SK-N-SH (cell line): ENCODE data around the gene DAB2IP. TPM values are rescaled to one million over a fixed set of nuclear protein-coding genes. Genes with fewer than 3 reads are reported as not detected.

Experiments used
- CTCF ChIA-PET: fragments of 300-600, 350-600 bp; formaldehyde crosslinking; extraction: SDS; loops from one replicate; lab custom pipeline; 2021; lab: Yijun Ruan, JAX
- POLR2A ChIA-PET: fragments of 350-600 bp; sonication (Branson Sonifier 250); formaldehyde crosslinking; extraction: SDS; loops from one replicate; lab custom pipeline; 2020; ENCODE audit warnings: antibody characterized with exemption, inconsistent platforms; lab: Yijun Ruan, JAX
- DNase-seq: peaks from one replicate; pipeline ENCODE4 v3.0.0; 2012
- H2AFZ ChIP-seq: fragments of 200-600 bp; sonication (generic); 2 replicates; pipeline ENCODE4 v1.8.1; 2016; ENCODE audit warnings: antibody characterized with exemption, mild to moderate bottlenecking, low read depth
- H3F3A ChIP-seq: fragments of 200-600 bp; sonication (generic); replicated peaks from 2 replicates; pipeline ENCODE3; 2016; ENCODE audit warnings: antibody characterized with exemption, mild to moderate bottlenecking; ENCODE audit not compliant: insufficient read depth
- H3K27ac ChIP-seq, 2 experiments: fragments of 200-500 bp in 1 of 2; fragments of 200-600 bp in 1 of 2; sonication (Bioruptor generic) in 1 of 2; sonication (generic), shearing (Covaris generic) in 1 of 2; 2 replicates each; pipeline versions ENCODE4 v1.5.1 to v1.6.1; 2014 to 2016; ENCODE audit warnings: low read depth in 2 of 2, inconsistent platforms in 1 of 2, low read length in 1 of 2, mild to moderate bottlenecking in 1 of 2, mixed read lengths in 1 of 2
- H3K27me3 ChIP-seq: fragments of 200-600 bp; sonication (generic), shearing (Covaris generic); 2 replicates; pipeline ENCODE4 v1.6.1; 2016; ENCODE audit warnings: mixed run types; ENCODE audit not compliant: insufficient read depth
- H3K36me3 ChIP-seq, 2 experiments: fragments of 200-500 bp in 1 of 2; fragments of 200-600 bp in 1 of 2; sonication (Bioruptor generic) in 1 of 2; sonication (generic) in 1 of 2; replicated peaks in 1 of 2; 2 replicates each; pipeline versions ENCODE3 to v1.5.1; 2014 to 2016; ENCODE audit warnings: low read length in 1 of 2, mild to moderate bottlenecking in 1 of 2; ENCODE audit not compliant: insufficient read depth in 2 of 2, control insufficient read depth in 1 of 2
- H3K4me1 ChIP-seq, 2 experiments: fragments of 200-500 bp in 1 of 2; fragments of 200-600 bp in 1 of 2; sonication (Bioruptor generic) in 1 of 2; sonication (generic), shearing (Covaris generic) in 1 of 2; 2 replicates each; pipeline versions ENCODE4 v1.5.1 to v1.6.1; 2014 to 2016; ENCODE audit warnings: low read depth in 1 of 2, low read length in 1 of 2, mixed run types in 1 of 2; ENCODE audit not compliant: insufficient read depth in 2 of 2, control insufficient read depth in 1 of 2
- H3K4me2 ChIP-seq: fragments of 200-600 bp; sonication (generic), shearing (Covaris generic); 2 replicates; pipeline ENCODE4 v1.6.1; 2017; ENCODE audit warnings: mixed run types
- H3K4me3 ChIP-seq, 2 experiments: fragments of 200-500 bp in 1 of 2; fragments of 200-600 bp in 1 of 2; sonication (Bioruptor generic) in 1 of 2; sonication (generic), shearing (Covaris generic) in 1 of 2; 2 replicates each; pipeline versions ENCODE4 v1.5.1 to v1.8.1; 2014 to 2016; ENCODE audit warnings: low read depth in 2 of 2, inconsistent platforms in 1 of 2, low read length in 1 of 2, mild to moderate bottlenecking in 1 of 2, mixed read lengths in 1 of 2, moderate library complexity in 1 of 2
- H3K79me2 ChIP-seq: fragments of 200-600 bp; sonication (generic); 2 replicates; pipeline ENCODE4 v1.8.1; 2017; ENCODE audit warnings: mild to moderate bottlenecking; ENCODE audit not compliant: insufficient read depth
- H3K9ac ChIP-seq: fragments of 200-600 bp; sonication (generic); 2 replicates; pipeline ENCODE4 v1.6.1; 2017; ENCODE audit warnings: mixed run types
- H3K9me2 ChIP-seq: fragments of 200-600 bp; sonication (generic); 2 replicates; pipeline ENCODE4 v1.6.1; 2017; ENCODE audit warnings: mixed run types
- H3K9me3 ChIP-seq: fragments of 200-600 bp; sonication (generic); 2 replicates; pipeline ENCODE4 v1.6.1; 2017; ENCODE audit warnings: mixed run types, mild to moderate bottlenecking, moderate library complexity
- H4K20me1 ChIP-seq: fragments of 200-600 bp; sonication (generic); 2 replicates; pipeline ENCODE4 v1.6.1; 2017; ENCODE audit warnings: mild to moderate bottlenecking, mixed run types; ENCODE audit not compliant: insufficient read depth
- ELF1 ChIP-seq: IDR thresholded peaks from 2 replicates; pipeline ENCODE4 v1.4.0; 2012
- EP300 ChIP-seq, 2 experiments: IDR thresholded peaks; 2 replicates each; pipeline versions ENCODE4 v1.4.0 to v1.6.1; 2012; ENCODE audit warnings: borderline replicate concordance in 1 of 2, low read depth in 1 of 2, low read length in 1 of 2
- FOSL2 ChIP-seq: IDR thresholded peaks from 2 replicates; pipeline ENCODE4 v1.4.0; 2012; ENCODE audit warnings: low read depth, mild to moderate bottlenecking, moderate library complexity, borderline replicate concordance
- FOXJ3 ChIP-seq: sonication (generic); formaldehyde crosslinking; IDR thresholded peaks from 2 replicates; pipeline ENCODE4 v1.5.1; 2020; ENCODE audit warnings: mild to moderate bottlenecking, missing genetic modification reagents
- GATA2 ChIP-seq: sonication (generic); formaldehyde crosslinking; IDR thresholded peaks from 2 replicates; pipeline ENCODE4 v1.5.0; 2020; ENCODE audit warnings: mild to moderate bottlenecking, missing genetic modification reagents
- MXI1 ChIP-seq: IDR thresholded peaks from 2 replicates; pipeline ENCODE4 v1.6.1; 2012; ENCODE audit warnings: mild to moderate bottlenecking, low read depth, low read length, improper control_type of control experiment
- NRF1 ChIP-seq: IDR thresholded peaks from 2 replicates; pipeline ENCODE4 v1.6.1; 2012; ENCODE audit warnings: low read depth, mild to moderate bottlenecking, low read length
- RAD21 ChIP-seq: IDR thresholded peaks from 2 replicates; pipeline ENCODE4 v1.6.1; 2012; ENCODE audit warnings: mild to moderate bottlenecking, low read length
- RCOR1 ChIP-seq: fragments of 150-350 bp; IDR thresholded peaks from 2 replicates; pipeline ENCODE4 v1.6.1; 2017; ENCODE audit warnings: antibody characterized with exemption, low read length
- RFX5 ChIP-seq: IDR thresholded peaks from 2 replicates; pipeline ENCODE4 v1.6.1; 2012; ENCODE audit warnings: mild to moderate bottlenecking, improper control_type of control experiment, low read length
- TEAD4 ChIP-seq: IDR thresholded peaks from 2 replicates; pipeline ENCODE4 v1.4.0; 2012; ENCODE audit warnings: mild to moderate bottlenecking, borderline replicate concordance; ENCODE audit not compliant: insufficient read depth
- YY1 ChIP-seq: IDR thresholded peaks from 2 replicates; pipeline ENCODE4 v1.4.0; 2012; ENCODE audit warnings: low read depth, mild to moderate bottlenecking
- WGBS: methylation state at CpG from one replicate; pipeline ENCODE4 v1.1.6; 2017; ENCODE audit warnings: low lambda C conversion rate; 5-methylcytosine and 5-hydroxymethylcytosine counted together
- polyA plus RNA-seq, 3 experiments: library from polyadenylated mRNA; depleted of rRNA; stranded (reverse); fragments of >200 nt; gene quantifications; 2 replicates each; pipeline ENCODE4 v1.2.3, GENCODE V29; 2012
- TF ChIP-seq, protein P1 (sequence below): IDR thresholded peaks from 2 replicates; pipeline ENCODE4 v1.6.1; 2012; ENCODE audit warnings: mild to moderate bottlenecking, low read depth, low read length, moderate library complexity
- TF ChIP-seq, protein P2 (sequence below): fragments of 150-350 bp; IDR thresholded peaks from 2 replicates; pipeline ENCODE4 v1.6.1; 2016; ENCODE audit warnings: mild to moderate bottlenecking, low read depth, low read length
- TF ChIP-seq, protein P3 (sequence below): IDR thresholded peaks from 2 replicates; pipeline ENCODE4 v1.4.0; 2012; ENCODE audit warnings: low read depth, borderline replicate concordance
- TF ChIP-seq, protein P4 (sequence below): IDR thresholded peaks from 2 replicates; pipeline ENCODE4 v1.4.0; 2012; ENCODE audit warnings: low read depth
- TF ChIP-seq, protein P5 (sequence below): fragments of 200-600 bp; sonication (generic); IDR thresholded peaks from 2 replicates; pipeline ENCODE4 v1.6.1; 2017; ENCODE audit warnings: antibody characterized with exemption, mild to moderate bottlenecking, moderate library complexity
- TF ChIP-seq, protein P6 (sequence below): fragments of 150-350 bp; IDR thresholded peaks from 2 replicates; pipeline ENCODE4 v1.6.1; 2017; ENCODE audit warnings: antibody characterized with exemption, low read length, low read depth, borderline replicate concordance

Gene DAB2IP
- polyA plus RNA-seq, 1 of the 3 experiments (the other 2 are of a cell fraction) = 21.4 TPM

DNA sequence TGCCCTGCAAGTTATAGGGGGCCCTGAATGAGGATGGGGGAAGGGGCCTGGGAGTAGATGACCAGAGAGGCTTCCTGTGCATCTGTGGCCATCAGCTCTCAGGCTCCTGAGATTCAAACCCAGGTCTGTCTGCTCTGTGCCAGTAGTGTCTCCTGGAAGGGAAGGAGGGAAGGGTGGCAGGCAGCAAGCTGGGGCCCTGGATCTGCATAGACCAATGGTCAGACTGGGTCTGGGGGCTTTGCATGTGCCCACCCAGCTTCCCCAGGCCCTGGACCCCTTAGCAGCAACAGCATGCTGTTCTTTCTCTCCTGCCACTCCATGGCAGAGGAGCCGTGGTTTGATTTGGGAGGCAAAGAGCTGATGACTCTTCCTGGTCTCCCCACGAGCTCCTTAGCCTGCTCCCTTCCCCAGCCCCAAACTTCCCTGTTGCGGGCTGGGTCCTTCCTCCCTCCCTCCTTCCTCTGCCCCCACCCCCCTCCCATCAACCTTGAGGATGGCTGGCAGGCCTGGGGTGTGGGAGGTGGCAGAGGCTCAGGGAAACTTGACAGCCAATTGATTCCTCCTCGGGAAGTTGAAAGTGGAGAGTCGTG, 31.6 kb downstream of the DAB2IP start:
- 0 out of 2 replicates have a peak, but pooled peaks cover 4% of the 10 kb centered on the region for H4K20me1 ChIP-seq
- no peak overlapping the region for H3K27ac ChIP-seq
- no peaks in the 10 kb centered on the region for H3K79me2 ChIP-seq
- H3K27me3 ChIP-seq = no peaks in the 10 kb centered on the region
- H3K9me3 ChIP-seq = no peaks in the 10 kb centered on the region
- TF ChIP-seq NRF1 = no peak
- TF ChIP-seq, all 33 proteins: peak for 0
- H2AFZ ChIP-seq = no peak overlapping the region
- 74% methylated on average over 5 of the region's 5 CpGs for WGBS
- POLR2A ChIA-PET = no interaction called here
- DNase-seq = no peak
- CTCF ChIA-PET = interaction anchor here (1.1 to 13.8 kb wide), 12 partner anchors 14 to 308 kb away, joined by 3 to 194 read pairs (median 6); no protein-coding TSS in a partner anchor
- H3K4me3 ChIP-seq = no peak overlapping the region
- H3K9ac ChIP-seq = no peak overlapping the region
- no peaks in the 10 kb centered on the region for H3F3A ChIP-seq
- peaks cover 7 to 11% of the 10 kb centered on the region in 2 experiments for H3K36me3 ChIP-seq
- H3K4me2 ChIP-seq = no peak overlapping the region
- no peaks in the 10 kb centered on the region for H3K9me2 ChIP-seq
- peaks cover 0 to 4% of the 10 kb centered on the region in 2 experiments; a peak in 1 of 4 replicates for H3K4me1 ChIP-seq

DNA sequence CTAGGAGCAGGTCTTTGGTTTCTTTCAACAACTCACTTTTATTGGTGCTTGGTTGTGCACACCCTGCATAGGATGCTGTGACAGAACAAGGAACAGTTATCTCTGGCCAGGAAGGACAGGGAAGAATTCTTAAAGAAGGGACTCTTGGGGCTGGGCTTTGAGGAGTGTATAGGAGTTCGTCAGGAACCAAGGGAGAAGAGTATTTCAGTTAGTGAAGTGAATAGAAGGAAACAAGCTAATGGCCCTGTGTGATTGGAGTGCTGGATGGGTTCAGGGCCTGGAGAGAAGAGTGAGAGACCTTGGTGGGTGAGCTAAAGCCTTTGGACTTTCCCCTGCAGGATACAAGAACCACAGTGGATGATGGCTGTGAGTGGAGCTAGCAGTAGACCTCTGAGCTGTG, 32.2 kb downstream of the DAB2IP start:
- WGBS = 78% methylated on average over 1 of the region's 1 CpG
- ChIA-PET CTCF (interaction anchor here (0.6 to 13.8 kb wide), 28 partner anchors 10 to 312 kb away, joined by 3 to 194 read pairs (median 4); no protein-coding TSS in a partner anchor), POLR2A (no interaction called here)
- Histone ChIP-seq H3F3A (no peaks in the 10 kb centered on the region), H3K9me3 (no peaks in the 10 kb centered on the region), H4K20me1 (0 out of 2 replicates have a peak, but pooled peaks cover 4% of the 10 kb centered on the region), H3K4me3 (no peak overlapping the region), H3K27me3 (no peaks in the 10 kb centered on the region), H3K9ac (no peak overlapping the region), H3K27ac (no peak overlapping the region), H3K4me1 (peaks cover 0 to 4% of the 10 kb centered on the region in 2 experiments; a peak in 1 of 4 replicates), H3K4me2 (no peak overlapping the region), H2AFZ (no peak overlapping the region), H3K79me2 (no peaks in the 10 kb centered on the region), H3K36me3 (peaks cover 7 to 11% of the 10 kb centered on the region in 2 experiments), H3K9me2 (no peaks in the 10 kb centered on the region)
- no peak for TF ChIP-seq TEAD4
- TF ChIP-seq RFX5 = no peak
- TF ChIP-seq YY1 = no peak
- TF ChIP-seq, protein P1, sequence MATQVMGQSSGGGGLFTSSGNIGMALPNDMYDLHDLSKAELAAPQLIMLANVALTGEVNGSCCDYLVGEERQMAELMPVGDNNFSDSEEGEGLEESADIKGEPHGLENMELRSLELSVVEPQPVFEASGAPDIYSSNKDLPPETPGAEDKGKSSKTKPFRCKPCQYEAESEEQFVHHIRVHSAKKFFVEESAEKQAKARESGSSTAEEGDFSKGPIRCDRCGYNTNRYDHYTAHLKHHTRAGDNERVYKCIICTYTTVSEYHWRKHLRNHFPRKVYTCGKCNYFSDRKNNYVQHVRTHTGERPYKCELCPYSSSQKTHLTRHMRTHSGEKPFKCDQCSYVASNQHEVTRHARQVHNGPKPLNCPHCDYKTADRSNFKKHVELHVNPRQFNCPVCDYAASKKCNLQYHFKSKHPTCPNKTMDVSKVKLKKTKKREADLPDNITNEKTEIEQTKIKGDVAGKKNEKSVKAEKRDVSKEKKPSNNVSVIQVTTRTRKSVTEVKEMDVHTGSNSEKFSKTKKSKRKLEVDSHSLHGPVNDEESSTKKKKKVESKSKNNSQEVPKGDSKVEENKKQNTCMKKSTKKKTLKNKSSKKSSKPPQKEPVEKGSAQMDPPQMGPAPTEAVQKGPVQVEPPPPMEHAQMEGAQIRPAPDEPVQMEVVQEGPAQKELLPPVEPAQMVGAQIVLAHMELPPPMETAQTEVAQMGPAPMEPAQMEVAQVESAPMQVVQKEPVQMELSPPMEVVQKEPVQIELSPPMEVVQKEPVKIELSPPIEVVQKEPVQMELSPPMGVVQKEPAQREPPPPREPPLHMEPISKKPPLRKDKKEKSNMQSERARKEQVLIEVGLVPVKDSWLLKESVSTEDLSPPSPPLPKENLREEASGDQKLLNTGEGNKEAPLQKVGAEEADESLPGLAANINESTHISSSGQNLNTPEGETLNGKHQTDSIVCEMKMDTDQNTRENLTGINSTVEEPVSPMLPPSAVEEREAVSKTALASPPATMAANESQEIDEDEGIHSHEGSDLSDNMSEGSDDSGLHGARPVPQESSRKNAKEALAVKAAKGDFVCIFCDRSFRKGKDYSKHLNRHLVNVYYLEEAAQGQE = no peak
- no peak for TF ChIP-seq ELF1
- TF ChIP-seq FOXJ3 (CRISPR knock-in tag) = no peak
- TF ChIP-seq, protein P2, sequence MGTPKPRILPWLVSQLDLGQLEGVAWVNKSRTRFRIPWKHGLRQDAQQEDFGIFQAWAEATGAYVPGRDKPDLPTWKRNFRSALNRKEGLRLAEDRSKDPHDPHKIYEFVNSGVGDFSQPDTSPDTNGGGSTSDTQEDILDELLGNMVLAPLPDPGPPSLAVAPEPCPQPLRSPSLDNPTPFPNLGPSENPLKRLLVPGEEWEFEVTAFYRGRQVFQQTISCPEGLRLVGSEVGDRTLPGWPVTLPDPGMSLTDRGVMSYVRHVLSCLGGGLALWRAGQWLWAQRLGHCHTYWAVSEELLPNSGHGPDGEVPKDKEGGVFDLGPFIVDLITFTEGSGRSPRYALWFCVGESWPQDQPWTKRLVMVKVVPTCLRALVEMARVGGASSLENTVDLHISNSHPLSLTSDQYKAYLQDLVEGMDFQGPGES = no peak
- TF ChIP-seq FOSL2 = no peak
- TF ChIP-seq, protein P3, sequence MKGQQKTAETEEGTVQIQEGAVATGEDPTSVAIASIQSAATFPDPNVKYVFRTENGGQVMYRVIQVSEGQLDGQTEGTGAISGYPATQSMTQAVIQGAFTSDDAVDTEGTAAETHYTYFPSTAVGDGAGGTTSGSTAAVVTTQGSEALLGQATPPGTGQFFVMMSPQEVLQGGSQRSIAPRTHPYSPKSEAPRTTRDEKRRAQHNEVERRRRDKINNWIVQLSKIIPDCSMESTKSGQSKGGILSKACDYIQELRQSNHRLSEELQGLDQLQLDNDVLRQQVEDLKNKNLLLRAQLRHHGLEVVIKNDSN = no peak
- no peak for TF ChIP-seq EP300 (IDR thresholded peaks at IDR 0.05; ENCODE audit: borderline replicate concordance in 1 of 2, low read depth in 1 of 2, low read length in 1 of 2)
- TF ChIP-seq MXI1 = no peak
- TF ChIP-seq RCOR1 = no peak
- TF ChIP-seq, protein P4, sequence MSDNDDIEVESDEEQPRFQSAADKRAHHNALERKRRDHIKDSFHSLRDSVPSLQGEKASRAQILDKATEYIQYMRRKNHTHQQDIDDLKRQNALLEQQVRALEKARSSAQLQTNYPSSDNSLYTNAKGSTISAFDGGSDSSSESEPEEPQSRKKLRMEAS = no peak
- TF ChIP-seq, protein P5, sequence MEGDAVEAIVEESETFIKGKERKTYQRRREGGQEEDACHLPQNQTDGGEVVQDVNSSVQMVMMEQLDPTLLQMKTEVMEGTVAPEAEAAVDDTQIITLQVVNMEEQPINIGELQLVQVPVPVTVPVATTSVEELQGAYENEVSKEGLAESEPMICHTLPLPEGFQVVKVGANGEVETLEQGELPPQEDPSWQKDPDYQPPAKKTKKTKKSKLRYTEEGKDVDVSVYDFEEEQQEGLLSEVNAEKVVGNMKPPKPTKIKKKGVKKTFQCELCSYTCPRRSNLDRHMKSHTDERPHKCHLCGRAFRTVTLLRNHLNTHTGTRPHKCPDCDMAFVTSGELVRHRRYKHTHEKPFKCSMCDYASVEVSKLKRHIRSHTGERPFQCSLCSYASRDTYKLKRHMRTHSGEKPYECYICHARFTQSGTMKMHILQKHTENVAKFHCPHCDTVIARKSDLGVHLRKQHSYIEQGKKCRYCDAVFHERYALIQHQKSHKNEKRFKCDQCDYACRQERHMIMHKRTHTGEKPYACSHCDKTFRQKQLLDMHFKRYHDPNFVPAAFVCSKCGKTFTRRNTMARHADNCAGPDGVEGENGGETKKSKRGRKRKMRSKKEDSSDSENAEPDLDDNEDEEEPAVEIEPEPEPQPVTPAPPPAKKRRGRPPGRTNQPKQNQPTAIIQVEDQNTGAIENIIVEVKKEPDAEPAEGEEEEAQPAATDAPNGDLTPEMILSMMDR = no peak
- no peak for TF ChIP-seq RAD21
- TF ChIP-seq GATA2 (CRISPR knock-in tag) = no peak
- TF ChIP-seq, protein P6, sequence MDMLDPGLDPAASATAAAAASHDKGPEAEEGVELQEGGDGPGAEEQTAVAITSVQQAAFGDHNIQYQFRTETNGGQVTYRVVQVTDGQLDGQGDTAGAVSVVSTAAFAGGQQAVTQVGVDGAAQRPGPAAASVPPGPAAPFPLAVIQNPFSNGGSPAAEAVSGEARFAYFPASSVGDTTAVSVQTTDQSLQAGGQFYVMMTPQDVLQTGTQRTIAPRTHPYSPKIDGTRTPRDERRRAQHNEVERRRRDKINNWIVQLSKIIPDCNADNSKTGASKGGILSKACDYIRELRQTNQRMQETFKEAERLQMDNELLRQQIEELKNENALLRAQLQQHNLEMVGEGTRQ = no peak
- no peak for DNase-seq
